Lower leg skin (tissue), 4 donors: Measurements from ENCODE around the gene NAPG. TPM values are rescaled to one million over a fixed set of nuclear protein-coding genes. Genes with fewer than 3 reads are reported as not detected.
"Not testable (repeated sequence)": the region's sequence is repeated elsewhere in the genome, so short reads cannot be mapped to it uniquely, and the experiment has no call there.

Experiments
- DNase-seq, 2 donors: peaks; one replicate each; pipeline ENCODE4 v3.0.0-alpha.2; 2019; ENCODE audit warnings: low spot score in 2 of 2
- H3K4me3 ChIP-seq: fragments of 200-600 bp; sonication (generic); 2 replicates; pipeline ENCODE4 v1.5.1; 2017; ENCODE audit warnings: mild to moderate bottlenecking, low read depth; ENCODE audit not compliant: poor library complexity, severe bottlenecking
- CTCF ChIP-seq, 3 donors: fragments of 450-650 bp; IDR thresholded peaks; one replicate each; pipeline ENCODE4 v1.5.1; 2016; ENCODE audit warnings: antibody characterized with exemption in 3 of 3, mild to moderate bottlenecking in 3 of 3, moderate library complexity in 2 of 3
- POLR2A ChIP-seq, 2 donors: fragments of 450-650 bp; IDR thresholded peaks; one replicate each; pipeline ENCODE4 v1.6.1; 2016 to 2017; ENCODE audit warnings: antibody characterized with exemption in 2 of 2, mild to moderate bottlenecking in 1 of 2, moderate library complexity in 1 of 2
- WGBS, 2 donors: methylation state at CpG; one replicate each; pipeline ENCODE4 v1.1.5; 2018; 5-methylcytosine and 5-hydroxymethylcytosine counted together
- intact Hi-C: fragments of 100-400 bp; cut with DNase I; formaldehyde crosslinking; loops from one replicate; pipeline ENCODE4 v1.15.0; 2023; ENCODE audit warnings: low total_unique reads
- total RNA-seq, 4 donors: library from RNA; depleted of rRNA; stranded (reverse); fragments of >200 nt; gene quantifications; one replicate each; pipeline ENCODE4 v1.1.0, GENCODE V29; 2016

NAPG gene
- total RNA-seq, 4 donors from 2014 or later, result 15.6 to 25.7 (median 22.0) TPM

- WGBS, 2 donors, result 41 to 52% methylated on average over 1 of the region's 1 CpG
- no peak for DNase-seq
- intact Hi-C loops, result loop anchor here (5.0 kb wide), 1 partner anchor 1012 kb away; no protein-coding TSS in a partner anchor
- TF ChIP-seq CTCF (IDR thresholded peaks at IDR 0.05), result no peak
- TF ChIP-seq POLR2A (IDR thresholded peaks at IDR 0.05), result no peak
- H3K4me3 ChIP-seq, result no peak overlapping the region
These were observed 59.4 kb downstream of the NAPG start for GRCh38 chr18:10585260-10585659.

- no peak for DNase-seq
- H3K4me3 ChIP-seq, result no peak overlapping the region
- WGBS, 2 donors, result 87 to 90% methylated on average over 27 to 30 of the region's 30 CpGs
- intact Hi-C loops, result loop anchor here (5.0 kb wide), 1 partner anchor 1008 kb away; no protein-coding TSS in a partner anchor
- no peak for TF ChIP-seq POLR2A (IDR thresholded peaks at IDR 0.05)
- no peak for TF ChIP-seq CTCF (IDR thresholded peaks at IDR 0.05)
These were observed 63.1 kb downstream of the NAPG start for GRCh38 chr18:10588975-10589374.

GRCh38 chr18:10590412-10590811 is 64.6 kb downstream of the NAPG start:
- DNase-seq, result no peak
- H3K4me3 ChIP-seq, result no peak overlapping the region
- WGBS, 2 donors, result 80 to 87% methylated on average over 8 of the region's 8 CpGs
- TF ChIP-seq POLR2A (IDR thresholded peaks at IDR 0.05) (no peak), CTCF (IDR thresholded peaks at IDR 0.05) (no peak)
- intact Hi-C loops, result no loop called here

- intact Hi-C loops, result no loop called here
- 88 to 94% methylated on average over 3 of the region's 3 CpGs for WGBS, 2 donors
- no peak overlapping the region for H3K4me3 ChIP-seq
- no peak for DNase-seq
- TF ChIP-seq CTCF (IDR thresholded peaks at IDR 0.05), result no peak
- no peak for TF ChIP-seq POLR2A (IDR thresholded peaks at IDR 0.05)
These were observed 66.1 kb downstream of the NAPG start for GRCh38 chr18:10591896-10592295.

GRCh38 chr18:10593366-10594022 is 67.7 kb downstream of the NAPG start:
- DNase-seq, intact Hi-C loops, H3K4me3 ChIP-seq: not testable (repeated sequence)
- WGBS, 2 donors, result 68 to 72% methylated on average over 5 of the region's 5 CpGs

- intact Hi-C loops, DNase-seq, H3K4me3 ChIP-seq: not testable (repeated sequence)
- 50 to 81% methylated on average over 4 of the region's 4 CpGs for WGBS, 2 donors
These were observed 70.1 kb downstream of the NAPG start for GRCh38 chr18:10595917-10596316.

- intact Hi-C loops, H3K4me3 ChIP-seq, DNase-seq: not testable (repeated sequence)
- WGBS, 2 donors, result 71 to 88% methylated on average over 4 of the region's 4 CpGs
These were observed 71.9 kb downstream of the NAPG start for GRCh38 chr18:10597695-10598094.

- DNase-seq, H3K4me3 ChIP-seq, intact Hi-C loops: not testable (repeated sequence)
- WGBS, 2 donors, result 82 to 86% methylated on average over 7 of the region's 7 CpGs
These were observed 74.9 kb downstream of the NAPG start for GRCh38 chr18:10600701-10601100.
